A549 (cell line): Measurements from ENCODE around the gene DUSP1. TPM values are rescaled to one million over a fixed set of nuclear protein-coding genes. Genes with fewer than 3 reads are reported as not detected.
A peak's percentile ranks its signal among the peaks of the same experiment; 100 is the strongest.

ENCODE experiments used
- ATAC-seq, 2 experiments: fragments of 200-7000 bp in 1 of 2; fragments of >200 bp in 1 of 2; cut with Nextera tagmentation in 1 of 2; cut with Tn5 transposase in 1 of 2; 3 replicates each; pipeline versions ENCODE4 v1.8.0 to v1.9.1; 2018 to 2020; ENCODE audit warnings: mild to moderate bottlenecking in 1 of 2, moderate library complexity in 1 of 2
- CTCF ChIA-PET: fragments of 300-600 bp; sonication (Branson Sonifier 250); formaldehyde crosslinking; extraction: SDS; loops from one replicate; lab custom pipeline; 2021; ENCODE audit warnings: antibody characterized with exemption, inconsistent platforms; lab: Yijun Ruan, JAX
- POLR2A ChIA-PET: fragments of 350-600 bp; formaldehyde crosslinking; extraction: SDS; loops from one replicate; lab custom pipeline; 2021; ENCODE audit warnings: antibody characterized with exemption, inconsistent platforms; lab: Yijun Ruan, JAX
- DNase-seq, 2 experiments: peaks; one replicate each; pipeline versions ENCODE4 v3.0.0 to v3.0.0-alpha.2; 2011 to 2016; ENCODE audit warnings: low read depth in 1 of 2, low spot score in 1 of 2
- FAIRE-seq: peaks from 2 replicates; lab custom pipeline; 2011; peaks lifted over from hg19 to GRCh38; lab: Jason Lieb, UNC
- H3K27ac ChIP-seq, 2 experiments: fragments of >200 bp; sonication (Bioruptor Twin); formaldehyde crosslinking; 3 replicates each; pipeline ENCODE4 v1.5.1; 2016 to 2017
- H3K4me1 ChIP-seq: fragments of >200 bp; sonication (Bioruptor Twin); formaldehyde crosslinking; 3 replicates; pipeline ENCODE4 v1.6.1; 2016
- H3K4me2 ChIP-seq: fragments of >200 bp; sonication (Bioruptor Twin); formaldehyde crosslinking; 3 replicates; pipeline ENCODE4 v1.6.1; 2016
- H3K4me3 ChIP-seq: fragments of >200 bp; sonication (Bioruptor Twin); formaldehyde crosslinking; 3 replicates; pipeline ENCODE4 v1.5.1; 2016
- H3K9me3 ChIP-seq: fragments of >200 bp; sonication (Bioruptor Twin); formaldehyde crosslinking; 3 replicates; pipeline ENCODE4 v1.6.1; 2016
- BHLHE40 ChIP-seq: IDR thresholded peaks from 2 replicates; pipeline ENCODE4 v1.6.1; 2012; ENCODE audit warnings: low read depth, low read length, inconsistent platforms
- CEBPB ChIP-seq, 2 experiments: fragments of >200 bp in 1 of 2; sonication (Bioruptor Twin) in 1 of 2; formaldehyde crosslinking in 1 of 2; IDR thresholded peaks; 2 replicates each; pipeline ENCODE4 v1.6.1; 2012 to 2016
- EHMT2 ChIP-seq: fragments of 200-600 bp; sonication (generic); IDR thresholded peaks from 2 replicates; pipeline ENCODE4 v1.6.1; 2016; ENCODE audit warnings: antibody characterized with exemption, low read depth, mild to moderate bottlenecking, moderate library complexity
- HEYL ChIP-seq: fragments of 250-450 bp; sonication (Bioruptor Pico); IDR thresholded peaks from 2 replicates; pipeline ENCODE4 v1.8.0; 2021; ENCODE audit warnings: mild to moderate bottlenecking, moderate library complexity
- JUN ChIP-seq, 2 experiments: fragments of >200 bp; sonication (Bioruptor Twin); formaldehyde crosslinking; IDR thresholded peaks; 2 replicates in 1 of 2; 3 replicates in 1 of 2; pipeline ENCODE4 v1.6.1; 2016 to 2017
- POLR2A ChIP-seq: IDR thresholded peaks from 2 replicates; pipeline ENCODE4 v1.6.1; 2012; ENCODE audit warnings: mild to moderate bottlenecking, low read length
- RARB ChIP-seq: fragments of 250-450 bp; sonication (Bioruptor Pico); IDR thresholded peaks from 2 replicates; pipeline ENCODE4 v1.8.0; 2021; ENCODE audit warnings: mild to moderate bottlenecking, moderate library complexity
- RNF2 ChIP-seq: fragments of 200-600 bp; sonication (generic); IDR thresholded peaks from 2 replicates; pipeline ENCODE4 v1.6.1; 2016; ENCODE audit warnings: low read depth, mild to moderate bottlenecking, antibody characterized with exemption, moderate library complexity, borderline replicate concordance
- TFCP2L1 ChIP-seq: fragments of 250-450 bp; sonication (Bioruptor Pico); IDR thresholded peaks from 2 replicates; pipeline ENCODE4 v1.5.0; 2021; ENCODE audit warnings: mild to moderate bottlenecking
- WGBS: methylation state at CpG from one replicate; pipeline ENCODE4 v1.1.6; 2017; ENCODE audit errors: missing lambda C conversion rate; 5-methylcytosine and 5-hydroxymethylcytosine counted together
- polyA plus RNA-seq, 4 experiments: library from polyadenylated mRNA; depleted of rRNA in 3 of 4; stranded (reverse); fragments of >200 nt; fragmentation: RNase III in 1 of 4; extraction: RNeasy Plus Mini Kit Qiagen cat#74134 plus additional on column Dnase treatment in 1 of 4; gene quantifications; 2 replicates in 3 of 4; 3 replicates in 1 of 4; pipeline ENCODE4 v1.2.3, GENCODE V29; 2011 to 2017
- TF ChIP-seq, protein P1 (sequence below): fragments of 250-450 bp; sonication (Bioruptor Pico); IDR thresholded peaks from 2 replicates; pipeline ENCODE4 v1.5.0; 2020; ENCODE audit warnings: low read depth, mild to moderate bottlenecking, moderate library complexity
- TF ChIP-seq, protein P2 (sequence below): fragments of >200 bp; sonication (Bioruptor Twin); formaldehyde crosslinking; IDR thresholded peaks from 3 replicates; pipeline ENCODE4 v1.6.1; 2016
- TF ChIP-seq, protein P3 (sequence below): fragments of 150-350 bp; IDR thresholded peaks from 2 replicates; pipeline ENCODE4 v1.6.1; 2014; ENCODE audit warnings: low read depth, mild to moderate bottlenecking, low read length
- TF ChIP-seq, protein P4 (sequence below): fragments of >200 bp; sonication (Bioruptor Twin); formaldehyde crosslinking; IDR thresholded peaks from 2 replicates; pipeline ENCODE4 v1.6.1; 2016
- TF ChIP-seq, protein P5 (sequence below): fragments of 200-600 bp; sonication (generic); IDR thresholded peaks from 2 replicates; pipeline ENCODE4 v1.6.1; 2016; ENCODE audit warnings: antibody characterized with exemption, mild to moderate bottlenecking, moderate library complexity
- TF ChIP-seq, protein P6 (sequence below): fragments of >200 bp; sonication (Bioruptor Twin); formaldehyde crosslinking; IDR thresholded peaks from 3 replicates; pipeline ENCODE4 v1.5.1; 2016

The DUSP1 gene
- polyA plus RNA-seq, 2 of the 4 experiments (the other 2 are of a cell fraction) = 207 to 594 TPM

DNA sequence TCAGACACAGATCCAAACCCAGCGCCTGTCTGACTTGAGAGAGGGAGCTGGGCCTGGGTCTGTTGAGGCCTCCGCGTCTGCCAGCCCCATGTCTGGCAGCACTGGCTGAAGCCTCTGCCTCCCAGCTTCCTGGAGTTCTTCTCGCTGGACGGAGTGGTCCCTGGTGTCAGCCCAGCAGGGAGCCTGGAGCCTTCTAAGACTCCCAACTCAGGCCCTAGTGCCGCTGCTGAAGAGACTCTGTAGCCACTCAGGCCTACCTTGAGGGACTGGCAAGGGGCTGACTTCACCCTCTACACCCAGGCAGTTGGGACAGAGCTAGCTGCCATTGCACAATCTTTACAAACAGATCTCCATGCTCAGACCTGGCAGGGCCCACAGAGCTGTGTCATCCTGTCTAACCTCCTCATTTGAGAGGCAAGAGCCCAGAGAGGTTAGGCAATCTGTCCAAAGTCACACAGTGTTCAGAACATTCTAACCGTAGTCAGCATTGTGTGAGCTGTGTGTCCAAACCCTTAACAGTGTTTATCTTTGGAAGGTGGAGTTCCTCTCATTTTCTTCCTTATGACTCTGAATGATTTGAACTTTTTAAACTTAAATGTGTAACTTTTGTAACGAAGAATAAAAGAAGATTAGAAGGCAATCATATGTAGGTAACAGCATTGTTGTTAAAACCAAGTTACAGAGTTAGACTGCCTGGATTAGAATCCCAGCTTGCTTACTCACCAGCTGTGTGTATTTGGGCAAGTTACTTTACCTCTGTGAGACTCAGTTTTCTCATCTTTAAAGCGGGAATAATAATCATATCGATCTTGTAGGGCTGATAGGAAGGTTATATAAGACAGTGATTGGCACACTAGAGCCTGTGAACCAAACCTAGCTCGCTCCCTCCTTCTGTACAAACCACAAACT lies 4.6 kb upstream of the DUSP1 start (continued):
- TF ChIP-seq, protein P1, sequence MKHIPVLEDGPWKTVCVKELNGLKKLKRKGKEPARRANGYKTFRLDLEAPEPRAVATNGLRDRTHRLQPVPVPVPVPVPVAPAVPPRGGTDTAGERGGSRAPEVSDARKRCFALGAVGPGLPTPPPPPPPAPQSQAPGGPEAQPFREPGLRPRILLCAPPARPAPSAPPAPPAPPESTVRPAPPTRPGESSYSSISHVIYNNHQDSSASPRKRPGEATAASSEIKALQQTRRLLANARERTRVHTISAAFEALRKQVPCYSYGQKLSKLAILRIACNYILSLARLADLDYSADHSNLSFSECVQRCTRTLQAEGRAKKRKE (CRISPR knock-in tag) = peak; percentile 72; the same call in 1 of the 2 replicates
- TF ChIP-seq TFCP2L1 (CRISPR knock-in tag) = 0 out of 2 replicates have a peak, but pooled peaks have one; percentile 63
- TF ChIP-seq, protein P2, sequence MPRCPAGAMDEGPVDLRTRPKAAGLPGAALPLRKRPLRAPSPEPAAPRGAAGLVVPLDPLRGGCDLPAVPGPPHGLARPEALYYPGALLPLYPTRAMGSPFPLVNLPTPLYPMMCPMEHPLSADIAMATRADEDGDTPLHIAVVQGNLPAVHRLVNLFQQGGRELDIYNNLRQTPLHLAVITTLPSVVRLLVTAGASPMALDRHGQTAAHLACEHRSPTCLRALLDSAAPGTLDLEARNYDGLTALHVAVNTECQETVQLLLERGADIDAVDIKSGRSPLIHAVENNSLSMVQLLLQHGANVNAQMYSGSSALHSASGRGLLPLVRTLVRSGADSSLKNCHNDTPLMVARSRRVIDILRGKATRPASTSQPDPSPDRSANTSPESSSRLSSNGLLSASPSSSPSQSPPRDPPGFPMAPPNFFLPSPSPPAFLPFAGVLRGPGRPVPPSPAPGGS = 0 out of 3 replicates have a peak, but pooled peaks have one; percentile 22
- TF ChIP-seq BHLHE40 = no peak
- TF ChIP-seq CEBPB (IDR thresholded peaks at IDR 0.05) = peak; percentile 98 to 99
- TF ChIP-seq JUN (IDR thresholded peaks at IDR 0.05) = peak; percentile 93
- TF ChIP-seq RARB = peak; percentile 57; the same call in 1 of the 2 replicates
- no peak for TF ChIP-seq POLR2A
- TF ChIP-seq, protein P3, sequence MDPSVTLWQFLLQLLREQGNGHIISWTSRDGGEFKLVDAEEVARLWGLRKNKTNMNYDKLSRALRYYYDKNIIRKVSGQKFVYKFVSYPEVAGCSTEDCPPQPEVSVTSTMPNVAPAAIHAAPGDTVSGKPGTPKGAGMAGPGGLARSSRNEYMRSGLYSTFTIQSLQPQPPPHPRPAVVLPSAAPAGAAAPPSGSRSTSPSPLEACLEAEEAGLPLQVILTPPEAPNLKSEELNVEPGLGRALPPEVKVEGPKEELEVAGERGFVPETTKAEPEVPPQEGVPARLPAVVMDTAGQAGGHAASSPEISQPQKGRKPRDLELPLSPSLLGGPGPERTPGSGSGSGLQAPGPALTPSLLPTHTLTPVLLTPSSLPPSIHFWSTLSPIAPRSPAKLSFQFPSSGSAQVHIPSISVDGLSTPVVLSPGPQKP = no peak

DNA sequence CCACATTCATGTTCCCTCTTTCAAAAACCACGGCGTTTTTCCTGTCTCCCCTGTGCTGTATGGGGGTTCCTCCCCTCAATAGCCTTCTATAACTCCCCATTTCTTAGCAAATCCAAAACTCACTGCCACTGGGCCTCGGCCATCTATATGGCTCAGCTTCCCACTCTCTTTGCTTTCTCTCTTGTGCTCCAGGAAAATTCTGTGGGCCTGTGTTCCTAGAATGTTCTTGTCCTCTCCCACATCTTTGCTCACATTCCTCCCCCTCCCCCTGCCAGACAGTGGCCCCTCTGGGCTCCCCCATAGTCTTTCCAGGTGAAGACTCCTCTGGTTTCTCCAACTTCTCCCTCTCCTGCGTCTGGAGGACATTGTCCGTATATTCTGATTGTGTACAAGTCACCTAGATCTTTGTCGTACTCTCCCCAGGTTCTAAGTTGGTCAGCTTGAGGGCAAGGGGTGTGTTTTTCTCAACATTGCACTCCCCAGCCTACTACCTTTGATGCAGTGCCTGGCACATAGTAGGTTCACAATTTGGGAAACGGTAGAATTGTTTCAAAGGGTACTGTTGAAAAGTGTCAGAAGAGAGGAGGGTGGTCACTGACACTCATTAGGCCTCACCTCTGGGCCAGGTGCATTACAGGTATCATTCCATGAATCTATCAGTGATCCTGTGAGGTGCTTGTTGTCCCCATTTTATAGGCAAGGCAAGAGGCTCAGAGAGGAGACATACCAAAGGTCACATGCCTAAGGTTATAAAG lies 3.7 kb upstream of the DUSP1 start:
- H3K9me3 ChIP-seq = no peaks in the 10 kb centered on the region
- TF ChIP-seq RNF2 = no peak
- TF ChIP-seq RARB = 0 out of 2 replicates have a peak, but pooled peaks have one; percentile 43
- POLR2A ChIA-PET = interaction anchor here (0.9 to 1.7 kb wide), 4 partner anchors 8 to 130 kb away, joined by 3 to 7 read pairs (median 4); no protein-coding TSS in a partner anchor
- H3K4me3 ChIP-seq = no peak overlapping the region
- CTCF ChIA-PET = interaction anchor here (0.8 to 8.7 kb wide), 12 partner anchors 56 to 157 kb away, joined by 3 to 131 read pairs (median 4); no protein-coding TSS in a partner anchor
- H3K27ac ChIP-seq = peak overlapping the region; percentile 97 to 100
- DNase-seq (no peak), FAIRE-seq (no peak), ATAC-seq (no peak)
- 80% methylated on average over 7 of the region's 7 CpGs for WGBS
- peak overlapping the region; percentile 97 for H3K4me2 ChIP-seq
- peaks cover 74% of the 10 kb centered on the region for H3K4me1 ChIP-seq

DNA sequence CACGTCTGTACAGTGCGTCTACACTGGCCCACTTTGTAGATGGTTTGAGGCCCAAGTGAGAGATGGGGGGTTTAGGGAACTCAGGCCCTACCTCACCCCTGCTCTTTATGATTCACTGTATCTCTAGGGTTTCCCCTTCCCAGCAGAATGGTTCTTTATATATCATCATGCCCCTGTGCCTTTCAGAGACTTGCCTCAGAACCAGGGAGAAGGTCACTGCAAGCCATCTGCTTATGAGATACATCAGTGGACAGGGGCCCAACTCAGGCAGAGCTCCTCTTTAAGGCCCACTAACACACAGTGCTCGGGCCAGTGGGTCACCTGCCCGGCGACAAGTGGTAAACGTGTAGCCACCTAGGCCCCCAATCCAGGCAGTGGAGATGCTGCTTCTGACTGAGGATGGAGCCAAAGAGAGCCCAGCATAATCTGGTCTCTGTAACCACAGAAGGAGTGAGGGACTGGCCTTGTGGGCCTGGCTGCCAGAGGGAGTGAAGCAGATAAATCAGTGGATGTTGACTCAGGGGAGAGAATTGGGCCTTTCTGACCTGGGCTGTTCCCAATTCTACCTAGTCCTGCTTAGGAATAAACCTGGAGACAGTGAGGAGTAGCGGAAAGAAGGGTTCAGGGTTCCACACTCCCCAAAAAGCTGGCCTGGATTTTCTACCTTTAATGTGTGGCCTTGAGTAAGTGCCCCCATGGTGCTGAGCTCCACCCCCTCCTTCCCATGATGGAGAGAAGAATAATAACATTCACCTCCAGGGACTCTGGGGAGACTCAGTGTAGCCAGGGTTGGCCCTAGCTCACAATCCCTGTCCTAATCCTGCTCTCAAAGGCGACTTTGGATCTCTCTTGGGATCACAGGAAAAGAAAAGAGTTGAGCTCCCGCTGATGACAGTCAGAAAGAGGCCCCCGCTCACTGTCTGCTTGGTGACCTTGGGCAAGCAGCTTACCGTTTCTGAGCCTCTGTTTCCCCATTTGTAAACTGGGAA lies 2.8 kb upstream of the DUSP1 start:
- Histone ChIP-seq H3K9me3 (no peaks in the 10 kb centered on the region), H3K27ac (peak overlapping the region; percentile 97 to 100), H3K4me3 (no peak overlapping the region), H3K4me2 (peak overlapping the region; percentile 97), H3K4me1 (peaks cover 65% of the 10 kb centered on the region)
- ATAC-seq (no peak), FAIRE-seq (no peak), DNase-seq (no peak)
- 84% methylated on average over 11 of the region's 11 CpGs for WGBS
- ChIA-PET CTCF (interaction anchor here (0.8 to 8.7 kb wide), 14 partner anchors 11 to 158 kb away, joined by 3 to 131 read pairs (median 4); no protein-coding TSS in a partner anchor), POLR2A (interaction anchor here (2.6 to 4.4 kb wide), 3 partner anchors 24 to 147 kb away, joined by 23 to 87 read pairs (median 24); no protein-coding TSS in a partner anchor)
- TF ChIP-seq TFCP2L1 (CRISPR knock-in tag) = 0 out of 2 replicates have a peak, but pooled peaks have one; percentile 19
- TF ChIP-seq, protein P3 = no peak
- TF ChIP-seq, protein P4, sequence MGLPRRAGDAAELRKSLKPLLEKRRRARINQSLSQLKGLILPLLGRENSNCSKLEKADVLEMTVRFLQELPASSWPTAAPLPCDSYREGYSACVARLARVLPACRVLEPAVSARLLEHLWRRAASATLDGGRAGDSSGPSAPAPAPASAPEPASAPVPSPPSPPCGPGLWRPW = no peak
- peak; percentile 37; the same call in 1 of the 2 replicates for TF ChIP-seq HEYL (CRISPR knock-in tag)
- TF ChIP-seq EHMT2 = no peak
- TF ChIP-seq, protein P5, sequence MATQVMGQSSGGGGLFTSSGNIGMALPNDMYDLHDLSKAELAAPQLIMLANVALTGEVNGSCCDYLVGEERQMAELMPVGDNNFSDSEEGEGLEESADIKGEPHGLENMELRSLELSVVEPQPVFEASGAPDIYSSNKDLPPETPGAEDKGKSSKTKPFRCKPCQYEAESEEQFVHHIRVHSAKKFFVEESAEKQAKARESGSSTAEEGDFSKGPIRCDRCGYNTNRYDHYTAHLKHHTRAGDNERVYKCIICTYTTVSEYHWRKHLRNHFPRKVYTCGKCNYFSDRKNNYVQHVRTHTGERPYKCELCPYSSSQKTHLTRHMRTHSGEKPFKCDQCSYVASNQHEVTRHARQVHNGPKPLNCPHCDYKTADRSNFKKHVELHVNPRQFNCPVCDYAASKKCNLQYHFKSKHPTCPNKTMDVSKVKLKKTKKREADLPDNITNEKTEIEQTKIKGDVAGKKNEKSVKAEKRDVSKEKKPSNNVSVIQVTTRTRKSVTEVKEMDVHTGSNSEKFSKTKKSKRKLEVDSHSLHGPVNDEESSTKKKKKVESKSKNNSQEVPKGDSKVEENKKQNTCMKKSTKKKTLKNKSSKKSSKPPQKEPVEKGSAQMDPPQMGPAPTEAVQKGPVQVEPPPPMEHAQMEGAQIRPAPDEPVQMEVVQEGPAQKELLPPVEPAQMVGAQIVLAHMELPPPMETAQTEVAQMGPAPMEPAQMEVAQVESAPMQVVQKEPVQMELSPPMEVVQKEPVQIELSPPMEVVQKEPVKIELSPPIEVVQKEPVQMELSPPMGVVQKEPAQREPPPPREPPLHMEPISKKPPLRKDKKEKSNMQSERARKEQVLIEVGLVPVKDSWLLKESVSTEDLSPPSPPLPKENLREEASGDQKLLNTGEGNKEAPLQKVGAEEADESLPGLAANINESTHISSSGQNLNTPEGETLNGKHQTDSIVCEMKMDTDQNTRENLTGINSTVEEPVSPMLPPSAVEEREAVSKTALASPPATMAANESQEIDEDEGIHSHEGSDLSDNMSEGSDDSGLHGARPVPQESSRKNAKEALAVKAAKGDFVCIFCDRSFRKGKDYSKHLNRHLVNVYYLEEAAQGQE = no peak
- TF ChIP-seq, protein P6, sequence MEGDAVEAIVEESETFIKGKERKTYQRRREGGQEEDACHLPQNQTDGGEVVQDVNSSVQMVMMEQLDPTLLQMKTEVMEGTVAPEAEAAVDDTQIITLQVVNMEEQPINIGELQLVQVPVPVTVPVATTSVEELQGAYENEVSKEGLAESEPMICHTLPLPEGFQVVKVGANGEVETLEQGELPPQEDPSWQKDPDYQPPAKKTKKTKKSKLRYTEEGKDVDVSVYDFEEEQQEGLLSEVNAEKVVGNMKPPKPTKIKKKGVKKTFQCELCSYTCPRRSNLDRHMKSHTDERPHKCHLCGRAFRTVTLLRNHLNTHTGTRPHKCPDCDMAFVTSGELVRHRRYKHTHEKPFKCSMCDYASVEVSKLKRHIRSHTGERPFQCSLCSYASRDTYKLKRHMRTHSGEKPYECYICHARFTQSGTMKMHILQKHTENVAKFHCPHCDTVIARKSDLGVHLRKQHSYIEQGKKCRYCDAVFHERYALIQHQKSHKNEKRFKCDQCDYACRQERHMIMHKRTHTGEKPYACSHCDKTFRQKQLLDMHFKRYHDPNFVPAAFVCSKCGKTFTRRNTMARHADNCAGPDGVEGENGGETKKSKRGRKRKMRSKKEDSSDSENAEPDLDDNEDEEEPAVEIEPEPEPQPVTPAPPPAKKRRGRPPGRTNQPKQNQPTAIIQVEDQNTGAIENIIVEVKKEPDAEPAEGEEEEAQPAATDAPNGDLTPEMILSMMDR = no peak
